NOMO-1 treated with DMSO at 0.1 percent for 48 hours (cell line): ENCODE measurements around the gene NOTO.

Experiments
- DNase-seq: peaks from one replicate; lab custom pipeline; 2025; ENCODE audit not compliant: unreplicated experiment; lab: John Stamatoyannopoulos, UW

The NOTO gene

GRCh38 chr2:73233154-73233931 lies 31.0 kb downstream of the NOTO start, which contains the start of gene PRADC1:
Gene PRADC1 (minus strand): TSS chr2:73233239. CDS start chr2:73233160, 79 bp downstream.
- DNase-seq = peak; percentile 99

GRCh38 chr2:73233932-73234832 lies 31.8 kb downstream of the NOTO start, which contains the start of gene CCT7:
Gene CCT7 (plus strand): TSS chr2:73234308. CDS start chr2:73234379, 71 bp downstream.
- DNase-seq = peak; percentile 91

DNA sequence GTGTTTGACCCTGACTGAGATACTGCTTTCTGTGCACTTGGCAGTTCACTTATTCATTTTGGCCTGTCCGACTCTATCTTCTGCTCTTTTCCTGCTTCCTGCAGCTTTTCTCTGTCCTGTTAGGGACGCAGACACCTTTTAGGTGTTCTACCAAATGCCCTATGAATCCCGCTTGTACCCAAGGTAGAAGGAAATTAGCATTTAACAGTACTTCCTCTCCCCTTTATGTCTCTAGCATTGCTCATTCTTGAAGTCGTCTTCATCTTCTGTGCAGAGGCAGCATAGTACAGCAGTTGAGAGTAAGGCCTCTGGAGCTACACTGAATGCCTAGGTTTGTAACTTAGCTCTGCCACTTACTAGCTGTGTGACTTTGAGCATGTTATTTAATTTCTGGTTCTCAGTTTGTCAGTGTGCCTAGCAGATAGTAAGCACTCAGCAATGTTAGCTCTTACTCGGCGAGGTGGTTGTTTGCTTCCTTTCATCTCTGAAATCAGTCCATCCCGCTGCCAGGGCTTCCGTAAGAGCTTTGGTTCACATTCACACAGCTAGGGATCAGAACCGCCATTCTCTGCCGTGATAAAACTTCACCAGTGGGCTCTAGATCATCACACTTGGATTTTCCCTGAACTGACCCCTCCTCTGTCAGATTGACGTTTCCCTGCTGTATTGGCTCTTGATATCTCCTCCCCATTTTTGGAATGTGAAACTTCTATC lies 33.1 kb downstream of the NOTO start:
- peak; percentile 8 for DNase-seq

DNA sequence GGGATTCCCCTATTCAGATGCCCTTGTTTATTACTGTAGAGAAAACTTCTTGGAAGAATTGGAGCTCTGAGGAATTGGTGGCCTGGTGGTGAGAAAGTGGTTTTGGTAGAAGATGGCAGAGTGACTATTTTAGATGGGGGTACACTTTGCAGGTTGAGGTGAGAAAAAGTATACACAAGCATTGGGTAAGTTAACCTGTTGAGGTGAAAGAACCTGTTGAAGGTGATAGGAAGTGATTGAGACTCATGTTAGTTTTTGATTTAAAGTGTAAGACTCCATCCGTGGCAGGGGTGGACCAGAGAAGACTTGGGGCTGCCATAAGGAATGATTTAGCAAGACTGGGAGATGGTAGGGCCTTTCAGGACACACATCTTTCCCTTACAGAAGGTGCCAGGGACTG lies 34.8 kb downstream of the NOTO start:
- no peak for DNase-seq

DNA sequence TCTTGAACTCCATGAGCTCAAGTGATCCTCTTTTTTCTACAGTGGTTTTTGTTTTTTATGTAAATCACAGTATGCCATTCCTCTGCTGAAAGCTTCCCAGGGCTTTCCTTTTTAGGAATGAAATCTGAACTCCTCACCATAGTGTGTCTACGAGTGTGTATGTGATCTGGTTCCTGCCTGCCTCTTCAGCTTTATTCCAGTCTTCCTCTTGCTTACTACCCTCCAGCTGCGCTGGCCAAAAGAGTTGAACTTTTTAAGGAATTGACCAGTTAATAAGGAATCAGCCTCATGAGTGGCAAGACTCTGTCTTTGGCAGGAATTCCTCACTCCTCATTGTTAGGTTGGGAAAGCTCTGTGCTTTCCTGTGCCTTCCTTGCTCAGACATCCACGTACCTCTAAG lies 35.8 kb downstream of the NOTO start:
- DNase-seq = no peak

- no peak for DNase-seq
Measured at GRCh38 chr2:73238976-73239375, 36.6 kb downstream of the NOTO start.

DNA sequence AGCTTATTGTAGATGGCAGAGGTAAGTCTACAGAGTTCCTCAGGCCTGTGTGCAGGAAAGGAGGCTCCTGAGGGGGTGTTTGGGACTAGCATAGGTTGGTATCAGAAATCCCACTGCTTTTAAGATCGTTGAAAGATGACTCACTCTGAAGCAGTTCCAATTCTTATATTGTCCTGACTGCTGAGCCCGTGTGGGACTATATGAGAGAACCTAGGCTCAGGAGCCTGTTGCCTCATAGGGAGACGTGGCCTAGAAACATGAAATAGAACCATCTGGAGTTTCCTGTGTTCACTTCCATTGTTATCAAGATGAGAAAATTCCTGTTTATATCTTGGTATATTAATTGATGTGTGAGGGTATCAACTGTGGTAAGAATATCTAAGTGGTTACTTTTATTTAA lies 37.4 kb downstream of the NOTO start:
- no peak for DNase-seq

DNA sequence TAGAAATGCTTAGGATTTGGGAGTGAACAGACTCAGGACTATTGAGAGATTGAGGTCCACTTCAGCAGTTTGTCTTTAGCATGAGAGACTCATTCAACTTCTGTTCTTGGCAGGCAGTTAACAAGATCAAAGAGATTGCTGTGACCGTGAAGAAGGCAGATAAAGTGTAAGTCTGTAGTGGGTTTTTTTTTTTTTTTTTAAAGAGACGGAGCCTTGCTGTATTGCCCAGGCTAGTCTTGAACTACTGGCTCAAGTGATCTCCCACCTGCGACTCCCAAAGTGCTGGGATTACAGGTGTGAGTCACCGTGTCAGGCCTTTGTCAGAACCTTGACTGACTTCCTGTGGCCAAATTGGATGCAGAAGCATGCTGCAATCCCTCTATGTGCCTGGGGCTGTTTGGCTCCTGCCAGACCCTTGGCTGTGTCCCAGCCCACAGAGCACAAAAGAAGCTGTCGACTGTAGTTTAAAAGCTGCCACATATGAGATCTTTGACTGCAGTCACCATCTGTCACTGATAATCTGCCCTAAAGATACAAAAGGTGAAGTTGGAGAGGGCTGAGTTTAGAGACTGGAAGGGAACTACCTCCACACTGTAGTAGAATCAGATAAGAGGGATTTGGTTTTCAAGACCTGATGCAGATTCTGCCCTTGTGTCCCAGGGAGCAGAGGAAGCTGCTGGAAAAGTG lies 41.7 kb downstream of the NOTO start:
- no peak for DNase-seq

DNA sequence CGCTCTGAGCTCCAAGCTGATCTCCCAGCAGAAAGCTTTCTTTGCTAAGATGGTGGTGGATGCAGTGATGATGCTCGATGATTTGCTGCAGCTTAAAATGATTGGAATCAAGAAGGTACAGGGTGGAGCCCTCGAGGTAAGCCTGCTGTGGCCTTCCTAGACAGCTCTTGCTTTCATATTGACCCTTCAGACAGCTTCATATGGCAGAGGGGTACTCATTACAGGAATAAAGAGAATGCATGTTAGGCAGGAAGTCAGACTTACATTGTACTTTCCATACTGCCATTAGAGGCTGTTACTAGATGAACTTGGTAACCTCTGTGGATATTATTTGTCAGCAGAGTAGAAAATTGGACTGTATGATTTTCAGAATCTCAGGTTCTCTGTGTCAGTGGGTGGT lies 42.2 kb downstream of the NOTO start:
- DNase-seq = no peak

- no peak for DNase-seq
Measured at GRCh38 chr2:73246850-73247249, 44.5 kb downstream of the NOTO start.

- no peak for DNase-seq
Measured at GRCh38 chr2:73249636-73250035, 47.3 kb downstream of the NOTO start.

DNA sequence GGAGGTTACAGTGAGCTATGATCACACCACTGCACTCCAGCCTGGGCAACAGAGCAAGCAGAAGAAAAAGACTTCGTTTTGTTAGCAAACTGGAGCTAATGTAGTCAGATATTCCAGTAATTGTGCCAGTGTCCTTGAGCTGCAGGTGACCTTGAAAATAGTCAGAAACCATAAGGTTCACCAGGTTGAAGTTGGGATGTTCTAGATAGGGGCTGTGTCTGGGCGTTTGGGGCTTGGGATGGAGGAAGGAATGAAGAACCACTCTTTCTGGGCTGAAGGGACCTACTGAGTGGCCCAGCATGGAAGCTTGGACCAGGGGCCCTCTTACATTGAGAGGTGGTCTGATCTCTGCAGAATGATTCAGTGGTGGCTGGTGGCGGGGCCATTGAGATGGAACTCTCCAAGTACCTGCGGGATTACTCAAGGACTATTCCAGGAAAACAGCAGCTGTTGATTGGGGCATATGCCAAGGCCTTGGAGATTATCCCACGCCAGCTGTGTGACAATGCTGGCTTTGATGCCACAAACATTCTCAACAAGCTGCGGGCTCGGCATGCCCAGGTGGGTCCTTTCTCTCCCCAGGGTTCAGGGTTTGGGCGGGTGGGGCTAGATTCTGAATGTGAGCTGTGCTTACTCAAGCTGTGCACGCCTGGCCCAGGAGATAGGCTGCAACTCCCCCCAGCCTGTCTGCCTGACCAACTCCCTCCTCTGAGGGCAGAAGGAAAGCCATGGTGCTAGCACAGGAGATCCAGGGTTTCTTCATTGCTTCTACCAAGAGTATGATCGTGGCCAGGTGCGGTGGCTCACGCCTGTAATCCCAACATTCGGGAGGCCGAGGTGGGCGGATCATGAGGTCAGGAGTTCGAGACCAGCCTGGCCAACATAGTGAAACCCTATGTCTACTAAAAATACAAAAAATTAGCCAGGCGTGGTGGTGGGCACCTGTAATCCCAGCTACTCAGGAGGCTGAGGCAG lies 48.8 kb downstream of the NOTO start:
- no peak for DNase-seq

DNA sequence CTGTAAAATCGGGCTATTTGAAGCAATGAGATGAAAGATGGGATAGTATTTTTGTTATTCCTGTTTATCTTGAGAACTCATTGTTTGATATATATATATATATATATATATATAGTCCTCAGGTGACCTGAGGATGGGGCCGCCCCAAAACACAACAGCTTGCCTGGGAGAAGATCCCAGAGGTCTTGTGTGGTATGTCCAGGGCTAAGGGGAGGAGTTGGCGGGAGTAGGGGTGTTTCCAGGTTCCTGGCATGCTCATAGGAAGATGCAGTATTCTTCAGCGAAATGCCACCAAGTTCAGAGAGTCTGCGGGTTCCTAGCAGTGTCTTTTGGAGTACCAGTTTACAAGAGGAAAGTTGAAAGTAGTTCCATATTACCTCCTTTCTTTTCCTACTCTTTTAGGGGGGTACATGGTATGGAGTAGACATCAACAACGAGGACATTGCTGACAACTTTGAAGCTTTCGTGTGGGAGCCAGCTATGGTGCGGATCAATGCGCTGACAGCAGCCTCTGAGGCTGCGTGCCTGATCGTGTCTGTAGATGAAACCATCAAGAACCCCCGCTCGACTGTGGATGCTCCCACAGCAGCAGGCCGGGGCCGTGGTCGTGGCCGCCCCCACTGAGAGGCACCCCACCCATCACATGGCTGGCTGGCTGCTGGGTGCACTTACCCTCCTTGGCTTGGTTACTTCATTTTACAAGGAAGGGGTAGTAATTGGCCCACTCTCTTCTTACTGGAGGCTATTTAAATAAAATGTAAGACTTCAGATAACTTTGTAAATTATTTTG lies 50.1 kb downstream of the NOTO start:
- no peak for DNase-seq

- DNase-seq = peak; percentile 43
Measured at GRCh38 chr2:73253400-73253799, 51.0 kb downstream of the NOTO start.

DNA sequence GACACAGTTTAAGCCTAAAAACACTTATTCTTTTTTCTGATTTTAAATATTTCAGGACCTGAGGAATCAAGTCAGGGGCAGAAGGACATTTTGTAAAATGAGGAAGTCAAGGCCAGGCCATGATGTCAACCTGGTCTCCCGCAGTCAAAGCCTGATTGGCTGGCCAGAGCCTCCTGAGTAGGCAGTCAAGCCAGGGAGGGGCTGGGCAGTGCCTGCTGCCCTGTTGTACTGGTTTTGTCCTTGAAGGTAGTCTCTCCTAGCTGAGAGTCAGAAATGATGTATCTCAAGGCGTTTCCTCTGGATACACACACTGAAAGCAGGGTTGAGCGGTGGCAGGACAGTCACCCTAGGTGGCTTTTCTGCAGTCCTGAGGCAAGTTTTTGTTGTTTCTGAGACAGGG lies 51.5 kb downstream of the NOTO start:
- peak; percentile 62 for DNase-seq

- DNase-seq = no peak
Measured at GRCh38 chr2:73254343-73255006, 52.1 kb downstream of the NOTO start.

GRCh38 chr2:73255007-73255644 lies 52.8 kb downstream of the NOTO start:
- no peak for DNase-seq
